ENCODE results near the gene PPM1H.

PPM1H gene

GRCh38 chr12:62720661-62721330 is 214.2 kb downstream of the PPM1H start:
- no peak for DNase-seq (ENCODE audit: extremely low read depth, insufficient read length)
- Histone ChIP-seq H3K4me3 (replicated peaks; ENCODE audit: low read depth, low read length) (no peak overlapping the region), H3K27me3 (replicated peaks; ENCODE audit: control insufficient read depth, insufficient read depth, low read length) (no peaks in the 10 kb centered on the region), H3K36me3 (ENCODE audit: control insufficient read depth, insufficient read depth, low read length) (no peaks in the 10 kb centered on the region)
- no peak for TF ChIP-seq CTCF (IDR thresholded peaks at IDR 0.05; ENCODE audit: insufficient read depth, low read length, poor library complexity, severe bottlenecking)

DNA sequence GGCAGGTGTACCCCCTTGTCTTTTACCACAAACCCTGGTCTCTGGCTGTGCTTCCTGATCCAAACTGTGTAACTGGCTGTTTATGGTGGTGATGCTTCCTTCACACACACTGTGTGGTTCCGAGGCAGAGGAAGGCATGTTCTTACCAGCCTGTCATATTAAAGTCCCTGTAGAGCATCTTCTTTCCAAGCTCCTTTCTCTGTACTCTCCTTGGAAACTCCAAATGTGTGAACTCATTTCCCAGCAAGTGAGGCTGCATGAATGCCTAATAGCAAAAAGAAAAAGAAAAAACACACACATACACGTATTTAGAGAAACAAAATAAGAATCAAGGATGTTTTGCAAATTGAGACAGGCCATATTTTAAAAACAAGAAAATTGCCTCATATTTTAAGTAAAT is 214.9 kb downstream of the PPM1H start:
- Histone ChIP-seq H3K36me3 (ENCODE audit: control insufficient read depth, insufficient read depth, low read length) (no peaks in the 10 kb centered on the region), H3K27me3 (replicated peaks; ENCODE audit: control insufficient read depth, insufficient read depth, low read length) (no peaks in the 10 kb centered on the region)
- no peak for TF ChIP-seq CTCF (IDR thresholded peaks at IDR 0.05; ENCODE audit: insufficient read depth, low read length, poor library complexity, severe bottlenecking)

GRCh38 chr12:62718762-62719426 is 216.1 kb downstream of the PPM1H start:
- no peak for DNase-seq (ENCODE audit: extremely low read depth, insufficient read length)
- no peak for TF ChIP-seq CTCF (IDR thresholded peaks at IDR 0.05; ENCODE audit: insufficient read depth, low read length, poor library complexity, severe bottlenecking)
- no peaks in the 10 kb centered on the region for H3K36me3 ChIP-seq (ENCODE audit: control insufficient read depth, insufficient read depth, low read length)
- H3K27me3 ChIP-seq (replicated peaks; ENCODE audit: control insufficient read depth, insufficient read depth, low read length), result no peaks in the 10 kb centered on the region
- H3K4me3 ChIP-seq (replicated peaks; ENCODE audit: low read depth, low read length), result no peak overlapping the region

More for the DNA sequence above, 214.9 kb downstream of the PPM1H start:
- no peak overlapping the region for H3K4me3 ChIP-seq (replicated peaks; ENCODE audit: low read depth, low read length)
- no peak for DNase-seq (ENCODE audit: extremely low read depth, insufficient read length)

DNA sequence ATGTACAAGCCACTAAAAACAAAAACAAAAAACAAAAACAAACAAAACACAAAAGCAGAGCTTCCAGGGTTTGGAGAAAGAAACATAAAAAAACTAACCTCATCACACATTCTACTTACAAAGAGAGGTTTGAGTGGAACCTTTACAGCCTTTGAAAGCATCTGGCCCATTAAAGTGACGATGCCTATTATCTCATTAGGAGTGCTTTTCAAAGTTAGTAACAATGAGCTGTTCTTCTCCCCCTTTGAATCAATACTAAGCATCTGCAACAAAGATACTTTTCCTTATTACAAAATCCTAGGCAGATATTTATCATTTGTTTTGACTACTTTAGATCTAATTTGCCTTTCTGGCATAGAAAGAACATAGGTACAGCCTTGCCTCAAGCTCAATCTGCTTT is 217.3 kb downstream of the PPM1H start:
- no peak for TF ChIP-seq CTCF (IDR thresholded peaks at IDR 0.05; ENCODE audit: insufficient read depth, low read length, poor library complexity, severe bottlenecking)
- Histone ChIP-seq H3K36me3 (ENCODE audit: control insufficient read depth, insufficient read depth, low read length) (no peaks in the 10 kb centered on the region), H3K4me3 (replicated peaks; ENCODE audit: low read depth, low read length) (no peak overlapping the region), H3K27me3 (replicated peaks; ENCODE audit: control insufficient read depth, insufficient read depth, low read length) (no peaks in the 10 kb centered on the region)
- DNase-seq (ENCODE audit: extremely low read depth, insufficient read length), result no peak

DNA sequence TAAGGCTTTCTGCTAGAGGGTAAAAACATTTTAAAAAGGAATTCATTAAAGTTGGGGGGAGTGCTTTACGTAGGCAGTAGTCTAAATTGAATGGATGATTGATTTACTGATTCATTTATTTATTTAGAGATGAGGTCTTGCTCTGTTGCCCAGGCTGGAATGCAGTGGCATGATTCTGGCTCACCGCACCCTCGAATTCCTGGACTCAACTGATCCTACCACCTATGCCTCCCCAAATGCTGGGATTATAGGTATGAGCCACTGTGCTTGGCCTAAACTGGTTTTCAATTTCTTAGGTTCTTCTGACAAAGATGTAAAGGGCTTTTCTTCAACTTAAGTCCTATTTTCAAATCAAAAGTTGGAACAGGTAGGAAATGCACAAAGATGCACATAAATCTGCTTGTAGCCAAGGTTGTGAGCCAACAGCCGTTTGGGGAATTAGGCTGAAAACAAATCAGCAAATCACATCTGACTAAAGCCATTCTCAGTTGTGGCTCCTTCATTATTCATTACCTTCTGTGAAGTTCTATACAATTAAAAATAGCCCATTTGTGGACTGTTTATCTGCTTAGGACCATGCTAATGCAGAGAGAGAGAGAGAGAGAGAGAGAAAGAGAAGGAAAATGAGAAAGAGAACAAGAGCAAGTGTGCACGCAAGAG is 218.0 kb downstream of the PPM1H start:
- TF ChIP-seq CTCF (IDR thresholded peaks at IDR 0.05; ENCODE audit: insufficient read depth, low read length, poor library complexity, severe bottlenecking), result no peak
- no peak for DNase-seq (ENCODE audit: extremely low read depth, insufficient read length)
- Histone ChIP-seq H3K27me3 (replicated peaks; ENCODE audit: control insufficient read depth, insufficient read depth, low read length) (no peaks in the 10 kb centered on the region), H3K4me3 (replicated peaks; ENCODE audit: low read depth, low read length) (no peak overlapping the region), H3K36me3 (ENCODE audit: control insufficient read depth, insufficient read depth, low read length) (no peaks in the 10 kb centered on the region)

Measured in GM06990 (cell line).